GM19351 (cell line): ENCODE measurements around the gene AMELX.
A peak's percentile ranks its signal among the peaks of the same experiment; 100 is the strongest.

Experiments used
- ATAC-seq: cut with Tn5 transposase; IDR thresholded peaks from one replicate; pipeline ENCODE4 v1.9.1; 2021; ENCODE audit warnings: mild to moderate bottlenecking, moderate library complexity; ENCODE audit not compliant: unreplicated experiment

AMELX gene

DNA sequence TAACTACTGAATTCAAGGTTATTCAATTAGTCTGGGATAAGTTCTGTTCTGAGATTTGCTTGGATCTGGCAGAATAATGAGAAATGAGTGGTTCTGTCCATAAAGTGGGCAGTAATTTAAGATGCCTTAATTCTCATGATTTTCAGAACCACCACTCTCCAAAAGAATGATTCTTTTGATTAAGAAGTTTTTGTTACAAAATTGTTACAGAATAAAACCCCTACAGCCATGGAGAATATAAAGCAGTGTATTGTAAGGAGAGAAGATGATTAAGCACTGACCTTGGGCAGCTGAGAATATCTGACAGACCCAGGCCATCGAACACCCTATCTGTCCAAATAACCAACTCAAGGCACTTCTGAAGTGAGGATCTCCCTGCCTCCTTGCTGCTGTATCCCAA, 12.4 kb downstream of the AMELX start:
- no peak for ATAC-seq

DNA sequence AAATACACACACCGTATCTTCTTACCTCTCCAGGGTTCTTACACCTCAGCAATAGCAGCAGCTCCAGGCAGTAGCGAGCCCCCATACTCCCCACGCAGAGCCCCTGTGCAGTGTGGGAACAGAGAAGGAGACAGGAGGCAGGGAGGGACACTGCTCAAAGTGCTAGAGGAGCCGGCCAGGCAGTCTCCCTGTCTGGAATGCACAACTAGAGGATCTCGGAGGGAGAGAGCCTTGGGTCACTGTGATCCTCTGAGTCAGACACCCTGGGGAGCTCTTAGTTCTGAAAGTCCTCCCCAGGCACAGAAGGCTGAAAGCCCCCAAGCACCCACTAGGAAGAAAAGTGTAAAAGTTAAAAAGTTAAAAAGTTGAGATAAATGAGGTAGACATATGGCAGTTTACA, 16.0 kb downstream of the AMELX start:
- no peak for ATAC-seq

DNA sequence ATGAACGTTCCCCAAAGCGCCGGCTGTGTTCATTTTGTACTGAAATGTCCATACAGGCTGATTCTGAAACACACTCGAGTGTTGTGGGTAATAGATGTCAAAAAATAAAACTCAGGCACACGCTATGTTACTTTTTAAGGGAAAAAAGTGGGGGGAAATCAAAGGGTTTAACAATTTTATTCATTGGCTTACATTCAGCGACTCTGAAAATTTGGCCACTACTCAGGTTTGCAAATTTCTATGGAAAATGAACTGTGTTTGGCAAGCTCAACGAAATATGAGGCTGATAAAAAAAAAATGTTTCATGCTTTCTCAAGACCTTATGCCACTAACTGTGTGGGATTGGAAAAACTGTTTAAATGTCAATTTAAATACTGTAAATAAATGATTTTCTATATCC, 18.5 kb downstream of the AMELX start:
- ATAC-seq, result no peak

DNA sequence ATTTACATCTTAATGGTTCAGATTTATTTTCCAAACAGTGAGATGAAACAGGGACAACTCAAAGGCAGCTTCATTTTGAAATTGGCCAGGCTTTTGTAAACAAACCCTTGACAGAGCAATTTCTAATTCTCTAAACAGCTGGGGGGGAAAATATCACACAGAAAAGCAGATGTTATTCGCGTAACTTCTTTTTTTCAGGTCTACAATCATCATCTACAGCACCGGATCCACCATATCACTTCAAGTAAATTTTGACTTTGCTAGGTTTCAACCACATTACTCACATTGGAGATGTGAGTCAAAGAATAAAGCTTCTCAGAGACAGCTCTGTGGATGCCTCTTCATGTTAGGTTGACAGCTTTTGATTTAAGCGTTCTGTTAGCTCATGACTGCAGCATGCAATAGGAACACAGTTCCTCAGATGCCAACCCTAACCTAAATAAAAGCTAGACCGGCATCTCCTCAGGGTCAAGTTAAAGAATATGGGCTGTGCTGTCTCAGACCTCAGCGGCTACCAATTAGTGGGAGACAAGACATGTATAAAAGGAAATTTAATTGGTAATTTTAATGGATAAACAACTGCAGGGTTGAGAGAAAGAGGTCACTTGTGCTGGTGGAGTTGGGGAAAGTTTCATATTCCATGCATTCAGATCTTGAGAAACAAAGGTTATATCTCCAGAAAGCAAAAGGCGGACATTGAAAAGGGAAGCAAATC, 26.8 kb downstream of the AMELX start:
- no peak for ATAC-seq

DNA sequence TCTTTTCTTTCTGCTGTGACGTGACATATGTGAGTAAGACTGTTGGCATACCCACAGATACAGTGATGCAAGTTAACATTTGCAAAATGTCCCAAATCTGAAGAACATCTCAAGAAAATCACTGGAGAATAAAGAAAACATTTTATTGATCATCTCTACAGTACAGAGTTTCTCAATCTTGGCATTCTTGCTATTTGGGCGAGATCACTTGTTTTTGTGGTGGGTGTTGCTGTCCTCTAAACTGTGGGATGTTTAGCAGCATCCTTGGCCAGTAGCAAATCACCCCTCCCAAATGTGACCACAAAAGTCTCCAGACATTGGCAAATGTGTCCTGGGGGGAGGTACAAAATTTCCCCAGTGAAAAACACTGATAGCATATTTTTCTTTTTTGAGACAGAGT, 28.8 kb downstream of the AMELX start:
- ATAC-seq, result no peak

DNA sequence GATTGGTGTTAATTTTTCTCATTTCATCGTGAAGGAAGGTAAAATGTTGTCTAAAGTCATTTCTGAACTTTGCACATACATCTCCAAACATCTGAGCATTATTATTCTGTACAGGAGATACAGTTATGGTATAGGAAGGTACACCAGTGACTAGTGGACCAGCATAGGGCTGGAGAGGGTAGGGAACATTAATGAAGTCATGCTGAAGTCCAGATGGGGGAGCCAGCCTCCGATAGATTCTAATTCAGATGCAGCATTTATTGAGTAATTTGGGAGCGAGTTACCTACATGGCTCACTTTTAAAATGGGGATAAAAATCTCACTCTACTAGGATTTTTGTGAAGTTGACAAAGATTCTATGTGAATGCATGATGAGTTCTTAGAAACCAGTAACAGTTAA, 34.9 kb downstream of the AMELX start:
- ATAC-seq, result no peak

DNA sequence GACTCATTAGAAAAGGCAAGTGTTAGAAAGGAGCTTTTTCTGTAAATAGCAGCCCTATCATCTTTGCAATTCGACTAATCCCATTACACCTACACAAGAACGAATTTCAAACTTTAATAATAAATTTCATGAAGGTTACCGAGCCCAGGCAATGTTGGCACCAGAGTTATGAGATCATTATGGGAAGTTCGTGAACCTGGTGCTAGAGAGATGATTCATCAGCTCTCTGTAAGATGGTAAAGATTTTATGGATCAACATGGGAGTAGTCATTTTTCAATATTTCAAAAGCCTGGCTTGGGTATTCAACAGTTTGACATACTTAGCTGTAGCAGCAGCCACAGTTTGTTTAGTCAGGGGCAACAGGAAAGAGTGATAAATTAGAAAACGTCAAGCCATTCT, 35.8 kb downstream of the AMELX start:
- no peak for ATAC-seq

DNA sequence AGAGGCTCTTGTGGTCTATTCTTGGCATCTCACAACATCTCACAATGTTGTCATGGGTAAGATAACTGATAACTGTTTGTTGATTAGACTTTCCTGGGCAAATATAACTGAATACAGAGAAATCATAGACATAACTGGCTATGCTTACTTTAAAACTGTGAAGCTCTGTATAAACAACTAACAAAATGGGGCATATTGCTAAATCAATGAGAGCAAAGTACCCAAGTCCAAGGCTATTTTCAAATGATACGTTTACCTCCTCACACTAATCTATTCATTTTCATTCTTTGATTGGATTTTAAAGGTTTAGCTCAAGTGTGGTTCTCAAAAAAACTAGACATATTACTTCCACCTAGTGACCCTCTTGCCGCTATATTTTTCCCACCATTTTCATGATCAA, 38.6 kb downstream of the AMELX start:
- ATAC-seq, result no peak

DNA sequence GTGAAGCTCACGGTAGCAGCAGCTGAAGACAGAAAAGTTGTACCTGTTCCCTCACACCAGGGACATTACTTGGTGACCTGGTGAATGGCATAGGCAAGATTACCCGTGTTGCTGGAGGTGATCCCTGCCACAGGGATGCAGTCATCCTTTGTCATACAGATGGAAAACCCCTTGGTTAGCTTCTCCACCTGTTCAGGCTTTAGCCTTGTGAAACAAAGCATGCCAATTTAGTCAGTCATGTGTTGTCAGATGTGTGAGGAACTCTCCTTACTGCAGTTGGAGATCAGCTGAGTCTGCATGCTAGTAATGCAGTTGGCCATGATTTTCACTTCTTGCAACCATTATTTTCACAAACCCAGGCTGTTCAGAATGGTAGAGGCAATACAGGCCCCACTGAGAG, 41.0 kb downstream of the AMELX start:
- ATAC-seq, result no peak

DNA sequence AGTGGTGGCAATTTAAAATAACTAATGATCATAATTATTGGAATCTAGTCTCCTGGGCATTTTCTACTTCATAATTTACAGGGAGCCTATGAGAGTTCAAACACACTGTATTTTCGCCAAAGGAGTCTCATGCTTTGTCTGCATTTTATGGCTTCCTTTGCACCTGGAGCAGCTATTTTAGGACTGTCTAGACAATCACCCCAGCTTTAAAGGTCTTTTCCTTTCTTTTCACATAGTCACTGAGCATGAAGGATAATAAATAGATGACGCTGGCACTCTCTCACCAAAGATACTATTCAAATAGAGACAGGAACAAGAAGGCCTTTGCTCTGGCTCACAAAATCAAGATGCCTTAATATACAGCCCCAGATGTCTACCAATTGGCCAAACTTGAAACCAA, 43.0 kb downstream of the AMELX start:
- no peak for ATAC-seq

DNA sequence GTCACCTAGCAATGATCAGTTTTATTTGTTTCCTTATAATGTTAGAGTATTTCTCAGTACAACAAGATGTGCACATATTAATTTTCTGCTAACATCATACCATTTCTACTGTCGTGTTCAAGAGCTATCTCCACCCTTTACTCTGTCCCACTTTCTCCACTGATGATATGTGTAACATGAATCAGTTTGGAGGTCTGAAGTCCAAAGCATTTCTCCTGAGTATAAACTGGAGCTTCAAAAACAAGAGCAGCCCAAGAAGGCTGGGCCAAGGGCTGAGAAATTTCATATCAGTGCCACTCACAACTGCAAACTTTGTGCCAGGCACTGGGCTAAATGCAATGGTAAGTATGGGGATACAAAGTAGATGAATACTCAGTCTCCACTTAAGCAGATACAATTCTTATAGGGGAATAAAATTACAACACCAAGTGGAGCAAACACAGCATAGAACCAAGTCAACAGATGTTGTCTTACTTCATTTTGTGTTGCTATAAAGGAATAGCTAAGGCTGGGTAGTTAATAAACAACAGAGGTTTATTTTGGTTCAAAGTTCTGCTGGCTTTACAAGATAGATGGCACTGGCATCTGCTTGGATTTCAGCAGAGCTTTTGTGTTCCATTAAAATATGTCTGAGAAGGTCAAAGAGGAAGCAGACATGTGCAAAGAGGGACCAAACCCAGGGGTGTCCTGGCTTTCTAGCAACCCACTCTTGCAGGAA, 44.2 kb downstream of the AMELX start:
- ATAC-seq, result no peak

DNA sequence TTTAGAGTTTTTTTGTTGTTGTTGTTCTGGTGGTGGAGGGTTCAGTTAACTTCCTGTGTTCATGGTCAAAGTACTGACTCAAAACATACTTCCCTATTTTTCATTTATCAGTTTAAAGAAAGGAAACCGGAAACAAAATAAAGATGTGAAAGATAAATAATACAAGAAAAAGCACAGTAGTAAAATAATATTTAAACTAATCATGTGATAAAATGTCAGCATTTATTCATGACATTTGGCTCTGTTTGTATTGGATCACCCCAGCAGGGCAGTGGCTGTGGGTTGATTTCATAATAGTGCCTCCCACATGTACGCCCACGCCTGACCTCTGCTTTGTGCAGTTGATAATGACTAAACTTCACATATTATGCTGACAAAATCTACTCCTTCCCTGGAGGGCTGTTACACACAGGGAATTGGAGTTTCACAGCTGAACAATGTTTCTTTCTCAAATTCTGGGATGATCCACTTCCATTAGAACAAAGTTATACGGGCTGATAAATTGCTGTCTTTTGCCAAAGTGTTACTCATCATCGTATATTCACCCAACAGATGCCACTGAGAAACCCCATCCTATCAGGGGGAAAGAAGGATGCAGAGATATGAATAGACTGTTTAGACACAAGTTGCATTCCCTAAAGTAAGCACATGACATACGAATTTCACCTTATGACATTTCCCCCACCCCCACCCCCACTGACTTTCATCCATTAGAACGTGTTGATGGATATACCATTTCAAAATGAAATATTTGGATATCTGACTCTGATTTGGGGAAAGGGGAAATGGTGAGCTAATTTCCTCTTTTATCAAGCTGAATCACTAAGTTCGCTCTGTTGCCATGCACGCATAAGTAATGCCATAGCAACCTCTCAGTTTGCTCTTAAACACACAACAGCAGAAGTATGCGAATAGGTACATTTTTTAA, 48.3 kb downstream of the AMELX start:
- peak; percentile 91 for ATAC-seq

DNA sequence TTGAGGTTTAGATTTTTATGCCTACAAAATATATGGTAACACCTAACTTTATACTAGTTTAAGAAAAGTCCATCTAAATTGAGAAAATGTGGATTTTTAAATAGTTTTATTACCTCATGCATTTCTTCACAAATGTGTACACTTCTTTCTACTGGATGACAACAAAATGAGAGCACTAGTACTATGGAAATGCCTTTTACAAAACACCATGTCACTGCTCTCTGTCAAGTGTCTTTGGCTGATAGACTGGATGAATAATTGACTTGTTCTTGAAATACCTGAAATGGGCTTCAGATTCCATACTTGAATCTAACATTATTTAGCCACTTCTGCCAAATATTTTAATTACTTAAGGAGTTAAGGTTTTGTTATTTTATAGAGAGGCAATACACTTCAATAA, 49.5 kb downstream of the AMELX start:
- ATAC-seq, result no peak

DNA sequence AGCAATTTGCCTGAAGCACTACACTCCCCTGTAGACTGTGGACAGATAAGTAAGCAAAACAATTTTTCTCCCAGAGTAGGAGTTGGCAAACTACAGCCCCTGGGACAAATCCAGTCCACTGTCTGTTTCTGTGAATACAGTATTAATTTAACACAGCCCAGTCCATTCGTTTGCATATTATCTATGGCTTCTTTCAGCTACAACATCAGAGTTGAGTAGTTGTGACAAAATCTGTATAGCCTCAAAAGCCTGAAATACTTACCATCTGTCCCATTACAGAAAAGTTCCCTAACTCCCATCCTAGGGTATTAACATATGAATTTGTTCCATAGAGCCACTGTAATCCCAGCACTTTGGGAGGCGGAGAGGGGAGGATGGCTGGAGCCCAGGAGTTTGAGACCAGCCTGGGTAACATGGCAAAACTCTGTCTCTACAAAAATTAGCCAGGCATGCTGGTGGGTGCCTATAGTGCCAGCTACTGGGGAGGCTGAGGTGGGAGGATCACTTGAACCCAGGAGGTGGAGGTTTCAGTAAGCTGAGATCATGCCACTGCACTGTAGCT, 53.0 kb downstream of the AMELX start:
- no peak for ATAC-seq

DNA sequence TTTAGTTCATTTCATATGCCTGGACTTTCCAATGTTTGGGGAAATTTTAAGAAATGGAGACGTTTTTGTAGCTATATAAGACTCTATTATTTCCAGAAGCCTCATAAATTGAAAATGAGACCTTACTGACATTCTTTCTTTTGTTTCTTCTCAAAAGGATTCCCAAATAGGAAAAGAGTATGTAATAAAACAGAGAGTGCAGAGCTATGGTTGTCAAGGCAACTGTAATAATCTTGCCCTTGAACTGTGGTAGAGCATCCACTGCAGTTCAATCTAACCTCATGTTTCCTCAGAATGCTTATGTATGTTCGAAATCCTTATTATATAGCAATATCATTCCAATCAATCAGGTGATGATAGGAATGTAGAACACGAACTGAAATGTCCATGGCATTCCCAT, 54.1 kb downstream of the AMELX start:
- ATAC-seq, result no peak

DNA sequence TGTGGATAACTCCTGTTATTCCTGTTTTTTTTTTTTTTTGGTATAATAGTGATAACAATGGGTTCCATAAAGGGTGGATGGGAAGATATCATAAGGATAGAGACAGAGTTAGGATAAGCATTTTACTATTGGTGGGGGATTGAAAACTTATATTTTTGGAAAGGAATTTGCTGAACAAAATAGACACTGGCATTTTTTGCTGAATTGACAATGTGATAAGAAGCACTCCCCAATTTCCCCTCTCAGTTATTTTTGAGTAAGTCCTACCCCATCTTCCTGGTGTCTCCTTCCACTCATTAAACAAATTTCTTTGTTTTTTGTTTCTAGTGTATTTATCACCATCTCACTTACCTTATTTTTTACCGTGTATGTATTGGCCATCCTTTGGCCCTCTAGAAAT, 55.8 kb downstream of the AMELX start:
- no peak for ATAC-seq

DNA sequence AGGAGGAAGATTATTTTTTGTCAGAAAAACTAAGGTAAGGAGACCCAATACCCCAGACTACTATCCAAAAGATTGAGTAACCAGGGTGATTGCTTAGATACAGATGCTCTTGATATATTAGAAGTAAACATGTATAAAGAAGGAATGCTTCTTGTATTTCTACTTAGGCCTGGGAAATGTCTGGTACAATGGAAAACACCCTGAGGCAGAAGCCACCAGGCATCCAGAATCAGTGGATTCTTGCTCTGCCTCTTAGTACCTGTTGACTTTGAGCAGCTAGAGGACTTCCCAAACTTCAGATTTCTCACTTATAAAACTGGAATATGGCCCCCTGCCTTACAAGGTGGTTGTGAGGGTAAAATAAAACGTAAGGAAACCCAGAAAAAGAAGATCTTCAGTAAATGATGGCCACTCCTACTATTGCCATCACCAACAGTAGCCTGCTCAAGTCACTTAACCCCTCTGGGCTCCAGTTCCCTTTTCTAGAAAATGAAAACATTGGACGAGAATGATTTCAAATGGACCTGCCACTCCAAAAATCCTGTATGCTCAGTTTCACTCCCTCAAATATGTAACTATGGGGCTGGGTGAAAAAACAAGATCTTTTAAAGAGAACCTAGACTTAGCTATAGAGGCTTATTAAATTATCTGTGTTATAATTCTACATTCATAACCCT, 56.6 kb downstream of the AMELX start:
- ATAC-seq, result no peak
